ENCODE results near the gene SYMPK.

Gene SYMPK

DNA sequence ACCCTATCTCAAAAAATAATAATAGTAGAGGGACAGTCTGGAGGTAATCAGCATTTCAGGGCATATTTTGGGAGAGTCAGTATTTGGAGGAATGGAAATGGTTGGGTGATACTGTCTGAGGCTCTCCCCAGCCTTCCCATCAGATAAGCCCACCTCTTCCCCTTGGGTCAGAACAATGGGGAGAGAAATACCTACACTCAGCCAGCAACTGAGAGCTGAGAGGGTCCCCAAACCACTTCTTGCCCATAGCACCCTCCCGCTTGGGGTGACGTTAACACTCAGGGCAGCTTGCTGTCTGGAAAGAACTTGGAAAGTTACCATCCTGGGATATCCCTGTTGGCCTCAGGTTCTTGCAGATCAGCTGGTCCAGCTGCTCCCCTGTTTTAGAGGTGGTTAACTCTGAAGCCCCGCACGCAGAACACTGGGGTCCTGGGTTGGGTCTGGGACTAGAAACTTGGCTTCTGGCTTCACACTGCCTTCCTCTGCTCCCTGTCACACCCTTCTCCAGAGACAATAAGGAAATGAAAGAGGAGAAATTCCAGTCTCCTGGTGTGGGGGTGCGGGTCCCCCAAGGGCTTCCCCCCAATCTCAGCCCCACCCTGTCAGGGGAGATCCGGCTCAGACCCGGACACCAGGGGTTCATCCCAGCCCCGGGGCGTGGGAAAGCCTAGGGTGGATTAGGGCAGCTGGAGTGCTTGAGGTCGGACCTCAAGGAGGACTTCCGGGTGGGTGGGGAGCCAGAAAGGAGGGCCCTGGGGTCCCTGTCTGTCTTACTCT lies 3.6 kb upstream of the SYMPK start:
- no peak for DNase-seq (ENCODE audit: low read depth in 3 of 3)

- DNase-seq (ENCODE audit: low read depth in 3 of 3) = no peak
These were observed 2.5 kb upstream of the SYMPK start for GRCh38 chr19:45865269-45865948.

DNA sequence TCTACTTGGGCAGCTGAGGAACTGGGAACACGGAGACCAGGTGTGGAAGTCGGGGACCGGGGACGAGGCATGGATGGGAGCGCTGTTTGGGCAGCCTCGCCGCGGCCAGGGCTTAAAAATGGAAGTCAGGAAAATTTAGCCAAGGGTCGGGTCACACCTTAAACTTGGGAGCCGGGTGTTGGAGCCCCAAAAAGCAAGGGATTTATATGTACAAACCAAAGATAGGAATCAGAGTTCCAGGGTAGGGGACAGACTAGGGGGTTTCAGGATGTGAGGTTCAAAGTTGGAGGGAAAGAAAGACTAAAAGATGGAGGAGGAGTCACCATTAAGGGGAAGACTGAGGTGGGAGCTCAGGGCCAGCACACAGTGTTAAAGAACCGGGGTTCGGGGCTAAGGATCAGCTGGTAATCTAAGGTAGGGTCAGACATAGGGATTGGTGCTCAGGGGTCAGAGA lies 1.7 kb upstream of the SYMPK start:
- DNase-seq (ENCODE audit: low read depth in 3 of 3) = no peak

- DNase-seq (ENCODE audit: low read depth in 3 of 3) = peak in 1 of 3 donors; percentile 45
These were observed 1.1 kb upstream of the SYMPK start, which contains the start of gene FOXA3 for GRCh38 chr19:45863840-45864628. FOXA3 (plus strand) TSS chr19:45864326; CDS start chr19:45864457, 131 bp downstream.

DNA sequence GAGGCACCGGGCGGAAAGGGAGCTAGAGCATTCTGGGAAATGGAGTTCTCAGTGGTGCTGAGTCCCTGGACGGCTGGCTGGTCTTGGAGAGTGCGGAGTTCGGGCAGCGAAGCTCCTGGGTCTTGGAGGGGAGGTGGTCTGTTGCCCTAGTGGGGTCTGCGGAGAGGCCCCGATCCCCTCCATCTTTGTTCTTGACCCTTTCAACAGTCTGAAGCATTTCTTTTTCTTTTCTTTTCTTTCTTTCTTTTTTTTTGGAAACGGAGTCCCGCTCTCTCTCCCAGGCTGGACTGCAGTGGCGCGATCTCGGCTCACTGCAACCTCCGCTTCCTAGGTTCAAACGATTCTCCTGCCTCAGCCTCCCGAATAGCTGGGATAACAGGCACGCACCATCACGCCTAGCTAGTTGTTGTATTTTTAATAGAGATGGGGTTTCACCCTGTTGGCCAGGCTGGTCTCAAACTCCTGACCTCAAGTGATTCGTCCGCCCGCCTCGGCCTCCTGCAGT lies 440 bp upstream of the SYMPK start:
- DNase-seq (ENCODE audit: low read depth in 3 of 3) = no peak

GRCh38 chr19:45862271-45862563 lies 730 bp downstream of the SYMPK start:
- no peak for DNase-seq (ENCODE audit: low read depth in 3 of 3)

DNA sequence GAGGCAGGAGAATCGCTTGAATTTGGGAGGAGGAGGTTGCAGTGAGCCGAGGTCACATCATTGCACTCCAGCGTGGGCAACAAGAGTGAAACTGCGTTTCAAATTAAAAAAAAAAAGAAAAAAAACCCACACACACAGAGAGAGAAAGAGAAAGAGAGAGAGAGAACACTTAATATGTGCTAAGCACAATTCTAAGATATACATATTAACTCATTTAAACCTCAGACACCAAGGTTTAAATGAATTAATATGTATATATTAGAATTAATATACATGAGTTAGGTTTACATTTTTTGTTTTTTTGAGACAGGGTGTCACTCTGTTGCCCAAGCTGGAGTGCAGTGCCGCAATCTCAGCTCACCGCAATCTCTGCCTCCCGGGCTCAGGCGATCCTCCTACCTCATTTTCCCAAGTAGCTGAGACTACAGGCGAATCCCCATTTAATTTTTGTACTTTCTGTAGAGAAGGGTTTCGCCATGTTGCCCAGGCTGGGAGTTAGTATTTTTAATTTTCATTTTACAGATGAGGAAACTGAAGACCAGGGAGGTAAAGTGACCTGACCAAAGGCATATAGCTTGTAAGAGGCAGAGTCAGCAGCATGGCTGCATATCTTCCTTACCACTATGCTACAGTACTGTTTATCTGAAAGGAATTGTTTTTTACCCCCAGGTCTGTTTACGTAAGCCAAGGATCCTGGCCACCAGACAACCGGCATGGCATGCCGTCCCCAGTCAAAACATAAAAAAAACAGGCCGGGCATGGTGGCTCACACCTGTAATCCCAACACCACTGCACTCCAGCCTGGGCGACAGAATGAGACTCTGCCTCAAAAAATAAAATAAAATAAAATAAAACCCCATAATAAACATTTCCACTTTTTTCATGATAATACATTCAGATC lies 2.3 kb downstream of the SYMPK start:
- DNase-seq (ENCODE audit: low read depth in 3 of 3) = no peak

GRCh38 chr19:45854167-45854778 lies 8.7 kb downstream of the SYMPK start:
- no peak for DNase-seq (ENCODE audit: low read depth in 3 of 3)

DNA sequence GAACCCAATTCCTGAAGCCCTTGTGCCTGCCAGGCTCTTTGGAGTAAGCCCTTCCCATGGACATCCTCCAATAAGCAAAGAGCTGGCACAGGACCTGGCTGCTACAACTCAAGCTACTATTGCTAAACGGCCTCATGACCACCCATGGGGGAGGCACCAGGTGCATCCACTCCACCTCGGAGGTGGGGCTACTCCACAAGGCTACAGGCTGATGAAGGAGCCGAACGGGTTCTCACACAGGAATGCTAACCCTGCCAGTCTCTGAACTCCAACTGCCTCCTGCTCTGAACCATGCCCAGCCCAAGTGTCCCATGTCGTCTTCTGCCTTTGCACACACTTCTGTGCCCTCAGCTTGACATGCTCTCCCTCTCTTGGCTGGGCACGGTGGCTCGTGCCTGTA lies 10.0 kb downstream of the SYMPK start:
- DNase-seq (ENCODE audit: low read depth in 3 of 3) = no peak

DNA sequence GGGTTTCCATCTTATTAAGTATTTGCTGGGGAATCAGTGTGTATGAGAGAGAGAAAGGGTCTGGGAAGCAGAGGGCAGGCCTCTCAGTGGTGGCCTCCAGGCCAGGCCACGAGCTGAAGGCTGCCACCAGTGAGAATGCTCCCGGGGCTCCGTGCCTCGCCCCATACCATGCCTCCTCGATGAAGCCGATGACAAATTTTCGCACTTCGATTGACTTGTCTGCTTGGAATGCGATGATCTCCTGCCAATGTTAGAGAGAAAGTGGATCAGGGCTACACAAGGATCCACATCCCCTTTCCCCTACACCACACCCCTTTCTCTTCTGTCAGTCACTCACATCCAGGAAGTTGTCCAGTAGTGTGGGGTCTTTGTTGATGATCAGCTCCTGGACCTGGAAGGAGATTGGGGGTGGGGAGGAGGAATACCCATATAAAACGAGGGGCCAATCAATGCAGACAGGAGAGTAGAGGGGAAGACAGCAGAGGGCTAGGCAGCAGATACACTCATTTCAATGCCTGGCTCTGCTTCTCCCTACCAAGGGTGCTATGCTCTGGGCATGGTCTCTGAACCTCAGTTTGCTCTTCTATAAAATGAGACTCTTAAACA lies 10.7 kb downstream of the SYMPK start:
- no peak for DNase-seq (ENCODE audit: low read depth in 3 of 3)

DNA sequence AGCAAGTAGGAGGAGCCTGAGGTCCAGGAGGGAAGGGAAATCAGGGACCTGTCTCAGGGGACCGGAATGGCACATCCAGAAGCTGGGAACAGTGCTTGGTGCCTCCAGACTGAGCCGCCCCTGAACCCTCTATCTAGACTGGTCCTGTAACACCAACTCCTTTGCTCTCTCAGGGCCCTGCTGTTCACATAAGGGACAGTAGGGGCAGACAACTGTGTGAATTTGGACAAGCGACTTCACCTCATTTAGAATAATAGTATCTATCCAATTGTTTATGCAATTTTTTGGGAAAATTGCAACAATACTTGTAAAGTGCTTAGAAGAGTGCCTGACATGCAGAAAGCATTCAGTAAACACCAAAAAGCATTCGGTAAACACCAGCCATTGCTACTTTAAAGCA lies 14.0 kb downstream of the SYMPK start:
- DNase-seq (ENCODE audit: low read depth in 3 of 3) = no peak

GRCh38 chr19:45847663-45848062 lies 15.3 kb downstream of the SYMPK start:
- DNase-seq (ENCODE audit: low read depth in 3 of 3) = no peak

DNA sequence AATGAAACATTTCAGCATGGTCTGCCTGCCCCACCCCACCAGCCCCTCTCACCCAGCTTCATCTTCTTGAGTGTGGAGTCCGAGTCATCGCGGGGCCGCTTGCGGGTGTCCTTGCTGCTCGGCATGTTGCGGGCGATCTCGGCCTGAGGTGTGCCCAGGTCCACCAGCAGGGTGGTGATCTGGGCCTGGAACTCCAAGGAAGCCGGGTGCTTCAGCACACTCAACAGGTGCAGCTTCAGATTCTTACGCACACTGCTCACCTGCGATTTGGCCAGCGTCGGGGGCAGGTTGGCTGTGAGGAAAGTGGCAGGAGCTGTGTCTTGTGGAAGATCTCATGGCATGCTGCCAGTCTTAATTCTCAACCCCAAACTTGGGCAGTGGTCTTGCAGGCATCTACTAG lies 20.7 kb downstream of the SYMPK start:
- DNase-seq (ENCODE audit: low read depth in 3 of 3) = no peak

- no peak for DNase-seq (ENCODE audit: low read depth in 3 of 3)
These were observed 28.0 kb downstream of the SYMPK start for GRCh38 chr19:45834970-45835369.

DNA sequence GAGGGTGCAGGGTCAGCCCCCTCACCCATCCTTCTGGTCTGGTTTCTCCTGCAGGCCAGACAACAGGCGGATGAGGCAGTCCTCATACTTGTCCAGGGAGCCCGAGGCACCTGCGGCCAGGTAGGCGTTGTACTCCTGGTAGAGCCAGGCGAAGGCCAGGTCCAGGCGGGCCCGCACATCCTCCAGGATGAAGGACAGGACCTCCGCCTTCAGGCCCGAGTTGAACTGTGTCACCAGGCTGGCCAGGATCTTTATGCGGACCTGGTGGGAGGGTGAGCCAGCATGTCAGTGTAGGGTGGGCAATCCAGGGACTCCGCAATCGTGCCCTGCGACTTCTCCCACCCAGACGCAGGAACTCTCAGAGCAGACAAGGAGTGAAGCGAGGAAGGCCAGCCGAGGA lies 34.0 kb downstream of the SYMPK start:
- DNase-seq (ENCODE audit: low read depth in 3 of 3) = no peak

GRCh38 chr19:45828523-45828922 lies 34.4 kb downstream of the SYMPK start:
- DNase-seq (ENCODE audit: low read depth in 3 of 3) = no peak

- DNase-seq (ENCODE audit: low read depth in 3 of 3) = no peak
These were observed 35.4 kb downstream of the SYMPK start for GRCh38 chr19:45827459-45828093.

- no peak for DNase-seq (ENCODE audit: low read depth in 3 of 3)
These were observed 36.0 kb downstream of the SYMPK start for GRCh38 chr19:45826934-45827333.

DNA sequence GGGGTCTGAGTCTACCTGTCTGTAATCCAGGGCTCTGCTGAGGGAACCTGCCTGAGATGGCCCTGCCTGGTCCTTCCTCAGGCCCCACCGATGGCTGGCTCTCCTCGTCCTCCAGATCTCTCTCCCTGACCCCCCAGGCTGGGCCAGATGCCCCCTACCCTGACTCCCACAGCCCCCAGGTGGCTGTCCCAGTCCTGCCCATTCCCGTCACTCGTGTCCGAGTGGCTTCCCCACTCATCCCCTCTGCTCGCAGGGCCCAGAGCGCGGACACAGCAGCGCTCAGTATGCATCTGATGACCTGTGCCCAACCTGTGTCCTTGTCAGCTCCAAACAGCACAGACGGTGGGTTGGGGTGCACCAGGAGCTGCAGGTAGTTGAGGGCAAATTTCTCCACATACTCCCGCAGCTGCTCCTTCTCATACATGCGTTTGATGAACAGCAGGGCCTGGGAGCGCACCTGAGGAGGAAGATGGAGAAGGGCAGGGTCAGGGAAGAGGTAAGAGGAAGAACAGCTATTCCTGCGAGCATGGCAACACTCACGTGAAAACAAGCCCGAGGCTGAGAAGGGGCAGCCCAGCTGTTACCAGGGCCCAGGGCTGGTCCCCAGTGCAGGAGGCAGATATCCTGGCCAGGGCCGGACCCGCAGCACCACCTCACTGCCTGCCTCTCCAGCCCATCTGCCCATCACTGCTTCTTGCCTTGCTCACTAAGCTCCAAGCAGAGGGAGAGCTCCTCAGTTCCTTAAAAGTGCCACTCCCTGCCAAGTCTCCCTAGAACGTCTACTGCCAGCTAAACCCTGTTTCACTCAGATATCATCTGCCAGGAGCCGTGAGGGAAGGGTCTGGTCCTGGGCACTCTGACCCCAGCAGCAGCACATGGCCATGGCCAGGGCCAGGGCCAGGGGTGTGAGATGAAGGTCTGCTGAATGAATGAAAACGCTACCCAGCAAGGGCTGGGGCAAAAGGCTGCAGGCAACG lies 36.7 kb downstream of the SYMPK start:
- DNase-seq (ENCODE audit: low read depth in 3 of 3) = no peak

Data from stimulated activated CD4-positive, alpha-beta T cell treated with anti-CD3 and anti-CD28 coated beads, TNF-alpha, amount 100 ng/mL, for 48 hours (primary cell).